HepG2 (cell line): Measurements from ENCODE around the gene BCKDHA. TPM values are rescaled to one million over a fixed set of nuclear protein-coding genes. Genes with fewer than 3 reads are reported as not detected.
A peak's percentile ranks its signal among the peaks of the same experiment; 100 is the strongest.

ENCODE experiments used
- CBFB ChIP-seq: sonication (generic); formaldehyde crosslinking; IDR thresholded peaks from 2 replicates; pipeline ENCODE4 v1.4.0; 2020; ENCODE audit warnings: missing genetic modification reagents
- ERF ChIP-seq: IDR thresholded peaks from 2 replicates; pipeline ENCODE4 v1.6.1; 2018; ENCODE audit warnings: missing biosample characterization, missing genetic modification reagents
- GABPA ChIP-seq, 2 experiments: IDR thresholded peaks; 2 replicates each; pipeline ENCODE4 v1.6.1; 2011 to 2016; ENCODE audit warnings: low read depth in 2 of 2, low read length in 1 of 2, missing biosample characterization in 1 of 2, missing genetic modification characterization in 1 of 2
- HOXA7 ChIP-seq: sonication (generic); formaldehyde crosslinking; IDR thresholded peaks from 2 replicates; pipeline ENCODE4 v1.8.1; 2022; ENCODE audit warnings: mild to moderate bottlenecking, missing genetic modification reagents, moderate library complexity
- MEIS1 ChIP-seq: sonication (generic); formaldehyde crosslinking; IDR thresholded peaks from 2 replicates; pipeline ENCODE4 v1.9.0; 2021; ENCODE audit warnings: mild to moderate bottlenecking, missing genetic modification reagents, moderate library complexity, borderline replicate concordance
- PTBP1 ChIP-seq: fragments of 200-400 bp; formaldehyde crosslinking; IDR thresholded peaks from 2 replicates; pipeline ENCODE4 v1.6.1; 2018; ENCODE audit warnings: low read length, low read depth; ENCODE audit not compliant: poor library complexity, severe bottlenecking
- RAD21 ChIP-seq: fragments of 450-650 bp; formaldehyde crosslinking; IDR thresholded peaks from 2 replicates; pipeline ENCODE4 v1.5.0; 2020; ENCODE audit warnings: mild to moderate bottlenecking
- SRSF1 ChIP-seq: fragments of 200-400 bp; formaldehyde crosslinking; optimal IDR thresholded peaks from 2 replicates; pipeline ENCODE3; 2017; ENCODE audit warnings: mild to moderate bottlenecking, low read depth, low read length, moderate library complexity
- TBX2 ChIP-seq: sonication (generic); formaldehyde crosslinking; IDR thresholded peaks from 2 replicates; pipeline ENCODE4 v1.5.0; 2020; ENCODE audit warnings: missing genetic modification reagents, mild to moderate bottlenecking, borderline replicate concordance
- TEAD2 ChIP-seq: sonication (generic); formaldehyde crosslinking; IDR thresholded peaks from 2 replicates; pipeline ENCODE4 v1.9.0; 2021; ENCODE audit warnings: missing genetic modification reagents
- ZFX ChIP-seq: sonication (generic); formaldehyde crosslinking; IDR thresholded peaks from 2 replicates; pipeline ENCODE4 v1.4.0; 2020; ENCODE audit warnings: mild to moderate bottlenecking, low read depth, missing genetic modification reagents, moderate library complexity
- ZNF792 ChIP-seq: IDR thresholded peaks from 2 replicates; pipeline ENCODE4 v1.6.1; 2016
- polyA plus RNA-seq, 8 experiments: library from polyadenylated mRNA; depleted of rRNA in 3 of 8; stranded (reverse) in 7 of 8; unstranded in 1 of 8; fragments of >200 nt; fragmentation: Illumina TruSeq in 4 of 8; extraction: Trizol in 4 of 8; gene quantifications; 2 replicates each; pipeline versions ENCODE4 v1.2.1 to v1.2.3, GENCODE V29; 2011 to 2016; ENCODE audit warnings: low read depth in 4 of 8, missing spikeins in 1 of 8, mixed read lengths in 1 of 8; ENCODE audit not compliant: insufficient read depth in 1 of 8
- total RNA-seq, 5 experiments: library from RNA; depleted of rRNA; stranded (reverse); fragments of >200 nt; fragmentation: Illumina TruSeq; extraction: Trizol; gene quantifications; 2 replicates each; pipeline ENCODE4 v1.2.3, GENCODE V29; 2016; ENCODE audit warnings: low read depth in 1 of 5
- TF ChIP-seq, protein P1 (sequence below): sonication (generic); formaldehyde crosslinking; IDR thresholded peaks from 2 replicates; pipeline ENCODE4 v1.5.0; 2020; ENCODE audit warnings: mild to moderate bottlenecking, missing genetic modification reagents, borderline replicate concordance
- TF ChIP-seq, protein P2 (sequence below): sonication (generic); formaldehyde crosslinking; IDR thresholded peaks from 2 replicates; pipeline ENCODE4 v1.8.0; 2022; ENCODE audit warnings: missing genetic modification reagents, mild to moderate bottlenecking, moderate library complexity, borderline replicate concordance
- TF ChIP-seq, protein P3 (sequence below): sonication (generic); formaldehyde crosslinking; IDR thresholded peaks from 2 replicates; pipeline ENCODE4 v1.4.0; 2020; ENCODE audit warnings: missing genetic modification reagents
- TF ChIP-seq, protein P4 (sequence below): sonication (generic); formaldehyde crosslinking; IDR thresholded peaks from 2 replicates; pipeline ENCODE4 v1.4.0; 2020; ENCODE audit warnings: missing genetic modification reagents

The BCKDHA gene
- total and polyA plus RNA-seq, 2 of the 13 experiments (the other 11 are each of a cell fraction or from before 2014, with no cell fraction given), result 11.8 to 31.5 TPM

DNA sequence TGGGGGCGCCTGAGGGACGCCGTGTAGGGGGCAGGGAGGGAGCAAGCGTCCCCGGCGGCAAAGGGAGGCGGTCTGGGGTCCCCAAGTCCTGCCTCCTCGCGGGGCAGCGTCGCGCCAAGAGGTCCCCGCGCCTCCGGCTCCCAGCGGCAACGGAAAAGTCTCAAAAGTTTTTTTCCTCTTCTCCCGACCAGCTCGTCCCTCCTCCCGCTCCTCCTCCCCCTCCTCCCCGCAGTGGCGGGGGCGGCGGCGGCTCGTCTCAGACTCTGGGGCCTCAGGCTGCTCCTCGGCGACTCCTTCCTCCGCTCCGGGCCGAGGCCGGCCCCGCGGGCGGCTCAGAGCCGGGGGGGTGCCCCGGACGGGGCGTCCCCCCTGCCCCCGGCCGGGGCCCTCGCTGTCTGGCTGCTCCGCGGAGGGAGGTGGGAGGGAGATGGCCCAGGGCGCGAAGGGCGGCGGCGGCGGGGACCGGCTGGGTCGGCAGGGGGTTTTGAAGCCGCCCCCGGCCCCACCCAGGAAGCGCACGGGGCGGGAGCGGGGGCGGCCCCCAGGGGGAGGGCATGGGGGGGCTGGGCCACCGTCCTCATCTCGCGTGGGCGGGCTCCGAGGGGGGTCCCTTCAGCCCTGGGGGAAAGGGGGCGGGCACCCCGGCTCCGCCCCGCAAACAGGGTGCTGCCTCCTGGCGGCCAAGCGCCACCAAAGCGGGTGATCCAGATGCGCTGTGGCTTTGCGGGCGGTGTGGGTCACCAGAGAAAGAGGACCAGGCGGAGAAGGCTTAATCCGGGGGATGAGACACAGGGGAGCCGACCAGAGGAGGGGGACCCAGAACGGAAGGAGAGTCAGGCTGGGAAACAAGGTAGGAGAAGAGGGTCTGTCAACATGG is 43.9 kb upstream of the BCKDHA start, which contains the start of gene TGFB1 (continued):
- TF ChIP-seq, protein P1, sequence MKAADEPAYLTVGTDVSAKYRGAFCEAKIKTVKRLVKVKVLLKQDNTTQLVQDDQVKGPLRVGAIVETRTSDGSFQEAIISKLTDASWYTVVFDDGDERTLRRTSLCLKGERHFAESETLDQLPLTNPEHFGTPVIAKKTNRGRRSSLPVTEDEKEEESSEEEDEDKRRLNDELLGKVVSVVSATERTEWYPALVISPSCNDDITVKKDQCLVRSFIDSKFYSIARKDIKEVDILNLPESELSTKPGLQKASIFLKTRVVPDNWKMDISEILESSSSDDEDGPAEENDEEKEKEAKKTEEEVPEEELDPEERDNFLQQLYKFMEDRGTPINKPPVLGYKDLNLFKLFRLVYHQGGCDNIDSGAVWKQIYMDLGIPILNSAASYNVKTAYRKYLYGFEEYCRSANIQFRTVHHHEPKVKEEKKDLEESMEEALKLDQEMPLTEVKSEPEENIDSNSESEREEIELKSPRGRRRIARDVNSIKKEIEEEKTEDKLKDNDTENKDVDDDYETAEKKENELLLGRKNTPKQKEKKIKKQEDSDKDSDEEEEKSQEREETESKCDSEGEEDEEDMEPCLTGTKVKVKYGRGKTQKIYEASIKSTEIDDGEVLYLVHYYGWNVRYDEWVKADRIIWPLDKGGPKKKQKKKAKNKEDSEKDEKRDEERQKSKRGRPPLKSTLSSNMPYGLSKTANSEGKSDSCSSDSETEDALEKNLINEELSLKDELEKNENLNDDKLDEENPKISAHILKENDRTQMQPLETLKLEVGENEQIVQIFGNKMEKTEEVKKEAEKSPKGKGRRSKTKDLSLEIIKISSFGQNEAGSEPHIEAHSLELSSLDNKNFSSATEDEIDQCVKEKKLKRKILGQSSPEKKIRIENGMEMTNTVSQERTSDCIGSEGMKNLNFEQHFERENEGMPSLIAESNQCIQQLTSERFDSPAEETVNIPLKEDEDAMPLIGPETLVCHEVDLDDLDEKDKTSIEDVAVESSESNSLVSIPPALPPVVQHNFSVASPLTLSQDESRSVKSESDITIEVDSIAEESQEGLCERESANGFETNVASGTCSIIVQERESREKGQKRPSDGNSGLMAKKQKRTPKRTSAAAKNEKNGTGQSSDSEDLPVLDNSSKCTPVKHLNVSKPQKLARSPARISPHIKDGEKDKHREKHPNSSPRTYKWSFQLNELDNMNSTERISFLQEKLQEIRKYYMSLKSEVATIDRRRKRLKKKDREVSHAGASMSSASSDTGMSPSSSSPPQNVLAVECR (CRISPR knock-in tag), result peak; percentile 43; the same call in 1 of the 2 replicates
- TF ChIP-seq, protein P2, sequence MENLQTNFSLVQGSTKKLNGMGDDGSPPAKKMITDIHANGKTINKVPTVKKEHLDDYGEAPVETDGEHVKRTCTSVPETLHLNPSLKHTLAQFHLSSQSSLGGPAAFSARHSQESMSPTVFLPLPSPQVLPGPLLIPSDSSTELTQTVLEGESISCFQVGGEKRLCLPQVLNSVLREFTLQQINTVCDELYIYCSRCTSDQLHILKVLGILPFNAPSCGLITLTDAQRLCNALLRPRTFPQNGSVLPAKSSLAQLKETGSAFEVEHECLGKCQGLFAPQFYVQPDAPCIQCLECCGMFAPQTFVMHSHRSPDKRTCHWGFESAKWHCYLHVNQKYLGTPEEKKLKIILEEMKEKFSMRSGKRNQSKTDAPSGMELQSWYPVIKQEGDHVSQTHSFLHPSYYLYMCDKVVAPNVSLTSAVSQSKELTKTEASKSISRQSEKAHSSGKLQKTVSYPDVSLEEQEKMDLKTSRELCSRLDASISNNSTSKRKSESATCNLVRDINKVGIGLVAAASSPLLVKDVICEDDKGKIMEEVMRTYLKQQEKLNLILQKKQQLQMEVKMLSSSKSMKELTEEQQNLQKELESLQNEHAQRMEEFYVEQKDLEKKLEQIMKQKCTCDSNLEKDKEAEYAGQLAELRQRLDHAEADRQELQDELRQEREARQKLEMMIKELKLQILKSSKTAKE (CRISPR knock-in tag), result 0 out of 2 replicates have a peak, but pooled peaks have one; percentile 13
- TF ChIP-seq PTBP1 (no peak), ERF (CRISPR knock-in tag) (peak; percentile 46; the same call in 1 of the 2 replicates), MEIS1 (CRISPR knock-in tag) (peak; percentile 64; the same call in 1 of the 2 replicates), HOXA7 (CRISPR knock-in tag) (0 out of 2 replicates have a peak, but pooled peaks have one; percentile 36), ZNF792 (CRISPR knock-in tag) (peak; percentile 9; the same call in 1 of the 2 replicates), GABPA (IDR thresholded peaks at IDR 0.05; ENCODE audit: low read depth, low read length) (no peak), GABPA (CRISPR knock-in tag; IDR thresholded peaks at IDR 0.05; ENCODE audit: low read depth) (no peak), TEAD2 (CRISPR knock-in tag) (no peak), CBFB (no peak), SRSF1 (peak; percentile 79), RAD21 (CRISPR knock-in tag) (peak; percentile 29; the same call in 1 of the 2 replicates), TBX2 (peak; percentile 60), ZFX (CRISPR knock-in tag) (0 out of 2 replicates have a peak, but pooled peaks have one; percentile 39)
- TF ChIP-seq, protein P3, sequence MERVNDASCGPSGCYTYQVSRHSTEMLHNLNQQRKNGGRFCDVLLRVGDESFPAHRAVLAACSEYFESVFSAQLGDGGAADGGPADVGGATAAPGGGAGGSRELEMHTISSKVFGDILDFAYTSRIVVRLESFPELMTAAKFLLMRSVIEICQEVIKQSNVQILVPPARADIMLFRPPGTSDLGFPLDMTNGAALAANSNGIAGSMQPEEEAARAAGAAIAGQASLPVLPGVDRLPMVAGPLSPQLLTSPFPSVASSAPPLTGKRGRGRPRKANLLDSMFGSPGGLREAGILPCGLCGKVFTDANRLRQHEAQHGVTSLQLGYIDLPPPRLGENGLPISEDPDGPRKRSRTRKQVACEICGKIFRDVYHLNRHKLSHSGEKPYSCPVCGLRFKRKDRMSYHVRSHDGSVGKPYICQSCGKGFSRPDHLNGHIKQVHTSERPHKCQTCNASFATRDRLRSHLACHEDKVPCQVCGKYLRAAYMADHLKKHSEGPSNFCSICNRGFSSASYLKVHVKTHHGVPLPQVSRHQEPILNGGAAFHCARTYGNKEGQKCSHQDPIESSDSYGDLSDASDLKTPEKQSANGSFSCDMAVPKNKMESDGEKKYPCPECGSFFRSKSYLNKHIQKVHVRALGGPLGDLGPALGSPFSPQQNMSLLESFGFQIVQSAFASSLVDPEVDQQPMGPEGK (CRISPR knock-in tag), result peak; percentile 98
- TF ChIP-seq, protein P4, sequence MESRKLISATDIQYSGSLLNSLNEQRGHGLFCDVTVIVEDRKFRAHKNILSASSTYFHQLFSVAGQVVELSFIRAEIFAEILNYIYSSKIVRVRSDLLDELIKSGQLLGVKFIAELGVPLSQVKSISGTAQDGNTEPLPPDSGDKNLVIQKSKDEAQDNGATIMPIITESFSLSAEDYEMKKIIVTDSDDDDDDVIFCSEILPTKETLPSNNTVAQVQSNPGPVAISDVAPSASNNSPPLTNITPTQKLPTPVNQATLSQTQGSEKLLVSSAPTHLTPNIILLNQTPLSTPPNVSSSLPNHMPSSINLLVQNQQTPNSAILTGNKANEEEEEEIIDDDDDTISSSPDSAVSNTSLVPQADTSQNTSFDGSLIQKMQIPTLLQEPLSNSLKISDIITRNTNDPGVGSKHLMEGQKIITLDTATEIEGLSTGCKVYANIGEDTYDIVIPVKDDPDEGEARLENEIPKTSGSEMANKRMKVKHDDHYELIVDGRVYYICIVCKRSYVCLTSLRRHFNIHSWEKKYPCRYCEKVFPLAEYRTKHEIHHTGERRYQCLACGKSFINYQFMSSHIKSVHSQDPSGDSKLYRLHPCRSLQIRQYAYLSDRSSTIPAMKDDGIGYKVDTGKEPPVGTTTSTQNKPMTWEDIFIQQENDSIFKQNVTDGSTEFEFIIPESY, result peak; percentile 86
